ENCODE data around the gene SCUBE2.

- TF ChIP-seq CTCF (conservative IDR thresholded peaks at IDR 0.05 in 1 of 2, IDR thresholded peaks at IDR 0.05 in 1 of 2; ENCODE audit: extremely low read depth in 1 of 2, insufficient read depth in 1 of 2, low read depth in 1 of 2, low read length in 2 of 2) (no peak), EZH2 (IDR thresholded peaks at IDR 0.05; ENCODE audit: borderline replicate concordance, low read length) (no peak)
These were observed 14.2 kb downstream of the SCUBE2 start for GRCh38 chr11:9077164-9077563.

Data from mammary epithelial cell (primary cell).